Fibroblast of the aortic adventitia (primary cell): Measurements from ENCODE around the gene RPS6KA2. TPM values are rescaled to one million over a fixed set of nuclear protein-coding genes. Genes with fewer than 3 reads are reported as not detected.

Experiments used
- DNase-seq: peaks from one replicate; pipeline ENCODE4 v3.0.0-alpha.2; 2010; ENCODE audit warnings: low read depth
- H3K4me3 ChIP-seq: 2 replicates; pipeline ENCODE4 v1.5.1; 2011; ENCODE audit warnings: low read depth, mild to moderate bottlenecking, control low read depth, low read length, moderate library complexity
- CTCF ChIP-seq: IDR thresholded peaks from 2 replicates; pipeline ENCODE4 v1.5.1; 2011; ENCODE audit warnings: mild to moderate bottlenecking, low read length, control low read depth, inconsistent platforms; ENCODE audit not compliant: insufficient read depth
- total RNA-seq: library from RNA; depleted of rRNA; stranded (reverse); fragments of >200 nt; gene quantifications from 2 replicates; pipeline ENCODE4 v1.2.3, GENCODE V29; 2012; ENCODE audit warnings: low replicate concordance

Gene RPS6KA2
- total RNA-seq, 1 donor = 89.7 TPM

DNA sequence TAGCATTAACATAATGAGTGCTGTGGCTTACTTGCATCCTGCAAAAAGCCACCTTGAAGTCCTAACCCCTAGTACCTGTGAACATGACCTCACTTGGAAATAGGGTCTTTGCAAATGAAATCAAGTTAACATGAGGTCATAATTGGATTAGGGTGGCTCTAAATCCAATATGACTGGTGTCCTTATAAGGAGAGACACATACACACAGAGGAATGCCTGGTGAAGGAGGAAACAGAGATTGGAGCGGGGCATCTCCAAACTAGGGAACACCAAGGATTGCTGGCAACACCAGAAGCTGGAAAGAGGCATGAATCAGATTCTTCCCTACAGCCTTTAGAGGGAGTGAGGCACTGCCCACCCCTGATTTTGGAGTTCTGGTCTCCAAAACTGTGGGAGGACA is 17.6 kb upstream of the RPS6KA2 start:
- TF ChIP-seq CTCF = no peak
- H3K4me3 ChIP-seq = no peak overlapping the region
- DNase-seq = no peak

- H3K4me3 ChIP-seq = no peak overlapping the region
- TF ChIP-seq CTCF = no peak
- no peak for DNase-seq
Measured at GRCh38 chr6:166643891-166644590, 17.0 kb upstream of the RPS6KA2 start.

GRCh38 chr6:166642646-166643045 is 15.6 kb upstream of the RPS6KA2 start:
- H3K4me3 ChIP-seq = no peak overlapping the region
- no peak for DNase-seq
- TF ChIP-seq CTCF = no peak

- no peak for DNase-seq
- H3K4me3 ChIP-seq = no peak overlapping the region
- no peak for TF ChIP-seq CTCF
Measured at GRCh38 chr6:166640342-166641043, 13.4 kb upstream of the RPS6KA2 start.

GRCh38 chr6:166639921-166640320 is 12.9 kb upstream of the RPS6KA2 start:
- DNase-seq = no peak
- H3K4me3 ChIP-seq = no peak overlapping the region
- no peak for TF ChIP-seq CTCF

DNA sequence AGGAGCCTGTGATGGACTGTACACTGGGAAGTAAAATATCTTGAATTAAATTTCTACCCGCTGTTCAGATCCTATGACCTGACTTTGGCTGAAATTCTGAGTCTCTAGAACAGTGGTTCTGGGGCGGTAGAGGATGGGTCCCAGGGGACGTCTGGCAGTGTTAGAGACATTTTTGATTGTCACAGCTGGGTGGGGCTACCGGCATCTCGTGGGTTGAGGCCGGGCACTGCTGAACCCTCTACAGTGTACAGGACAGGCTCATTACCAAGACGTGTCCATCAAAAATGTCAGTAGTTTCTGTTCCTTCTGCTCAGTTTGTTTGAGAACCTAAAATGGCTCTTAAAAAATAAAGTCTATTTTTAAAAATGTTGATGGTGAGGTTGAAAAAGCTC is 11.5 kb upstream of the RPS6KA2 start:
- no peak overlapping the region for H3K4me3 ChIP-seq
- no peak for DNase-seq
- no peak for TF ChIP-seq CTCF
